ENCODE measurements around the gene OR2T8.

The OR2T8 gene, protein sequence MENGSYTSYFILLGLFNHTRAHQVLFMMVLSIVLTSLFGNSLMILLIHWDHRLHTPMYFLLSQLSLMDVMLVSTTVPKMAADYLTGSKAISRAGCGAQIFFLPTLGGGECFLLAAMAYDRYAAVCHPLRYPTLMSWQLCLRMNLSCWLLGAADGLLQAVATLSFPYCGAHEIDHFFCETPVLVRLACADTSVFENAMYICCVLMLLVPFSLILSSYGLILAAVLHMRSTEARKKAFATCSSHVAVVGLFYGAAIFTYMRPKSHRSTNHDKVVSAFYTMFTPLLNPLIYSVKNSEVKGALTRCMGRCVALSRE

DNA sequence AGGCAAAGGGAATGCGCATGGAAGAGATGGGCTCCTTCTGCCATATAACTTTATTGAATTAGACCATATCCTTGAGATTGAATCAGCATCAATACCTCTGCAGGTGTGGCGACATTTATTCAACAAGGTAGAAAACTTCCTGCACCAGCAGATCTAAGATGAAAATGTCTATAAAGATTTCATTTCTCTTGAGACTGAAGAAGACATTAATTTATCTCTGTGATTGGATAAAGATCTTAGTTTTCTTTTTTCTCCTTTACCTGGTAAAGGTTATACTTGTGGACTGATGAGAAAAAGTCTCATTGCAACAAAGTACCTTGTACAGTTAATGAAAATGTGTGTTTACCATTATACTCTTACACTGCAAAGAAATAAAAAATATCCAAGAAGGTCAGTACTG is at the start of gene OR2T8:
Gene OR2T8 (plus strand): TSS at position 301 of the 400 bp plus-strand sequence. CDS start 766 bp downstream, outside the sequence.
- Histone ChIP-seq H4K20me1 (ENCODE audit: insufficient read depth) (no peaks in the 10 kb centered on the region), H3K36me3 (ENCODE audit: insufficient read depth) (no peaks in the 10 kb centered on the region), H3K9ac (no peak within 1 kb of the TSS), H3K4me2 (no peak within 1 kb of the TSS), H2AFZ (ENCODE audit: low read depth) (no peak within 1 kb of the TSS), H3K27me3 (ENCODE audit: insufficient read depth, low read depth) (no peaks in the 10 kb centered on the region), H3K79me2 (ENCODE audit: insufficient read depth, low read depth) (no peaks in the 10 kb centered on the region), H3K4me1 (ENCODE audit: low read depth, poor library complexity, severe bottlenecking) (no peaks in the 10 kb centered on the region), H3K4me3 (IDR thresholded peaks at IDR 0.05; ENCODE audit: insufficient read depth, low read depth, low read length) (no peak within 1 kb of the TSS), H3K27ac (no peak within 1 kb of the TSS)
- TF ChIP-seq, protein P1, sequence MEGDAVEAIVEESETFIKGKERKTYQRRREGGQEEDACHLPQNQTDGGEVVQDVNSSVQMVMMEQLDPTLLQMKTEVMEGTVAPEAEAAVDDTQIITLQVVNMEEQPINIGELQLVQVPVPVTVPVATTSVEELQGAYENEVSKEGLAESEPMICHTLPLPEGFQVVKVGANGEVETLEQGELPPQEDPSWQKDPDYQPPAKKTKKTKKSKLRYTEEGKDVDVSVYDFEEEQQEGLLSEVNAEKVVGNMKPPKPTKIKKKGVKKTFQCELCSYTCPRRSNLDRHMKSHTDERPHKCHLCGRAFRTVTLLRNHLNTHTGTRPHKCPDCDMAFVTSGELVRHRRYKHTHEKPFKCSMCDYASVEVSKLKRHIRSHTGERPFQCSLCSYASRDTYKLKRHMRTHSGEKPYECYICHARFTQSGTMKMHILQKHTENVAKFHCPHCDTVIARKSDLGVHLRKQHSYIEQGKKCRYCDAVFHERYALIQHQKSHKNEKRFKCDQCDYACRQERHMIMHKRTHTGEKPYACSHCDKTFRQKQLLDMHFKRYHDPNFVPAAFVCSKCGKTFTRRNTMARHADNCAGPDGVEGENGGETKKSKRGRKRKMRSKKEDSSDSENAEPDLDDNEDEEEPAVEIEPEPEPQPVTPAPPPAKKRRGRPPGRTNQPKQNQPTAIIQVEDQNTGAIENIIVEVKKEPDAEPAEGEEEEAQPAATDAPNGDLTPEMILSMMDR (conservative IDR thresholded peaks at IDR 0.05; ENCODE audit: low read depth, low read length), result no peak

DNA sequence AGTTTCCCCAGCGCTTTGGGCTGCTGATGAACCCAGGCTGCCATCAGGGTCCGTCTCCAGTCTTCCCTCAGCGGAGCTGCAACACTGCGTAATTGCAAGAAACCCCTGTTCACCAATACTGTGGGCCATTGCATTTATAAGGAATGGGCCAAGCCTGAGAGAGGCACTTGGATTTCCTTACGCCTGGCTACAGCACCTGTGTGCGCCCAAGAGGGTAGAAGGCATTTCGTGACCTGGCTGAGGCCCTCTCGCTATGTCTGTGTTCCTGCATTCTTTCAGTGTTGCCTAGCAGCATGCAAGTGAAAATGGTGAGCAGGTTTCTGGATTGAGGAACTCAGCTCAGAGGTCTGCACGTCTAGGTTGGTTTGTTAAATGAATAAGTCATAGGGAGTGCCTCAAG is 36.7 kb upstream of the OR2T8 start:
- Histone ChIP-seq H2AFZ (ENCODE audit: low read depth) (no peak overlapping the region), H3K9ac (no peak overlapping the region)

DNA sequence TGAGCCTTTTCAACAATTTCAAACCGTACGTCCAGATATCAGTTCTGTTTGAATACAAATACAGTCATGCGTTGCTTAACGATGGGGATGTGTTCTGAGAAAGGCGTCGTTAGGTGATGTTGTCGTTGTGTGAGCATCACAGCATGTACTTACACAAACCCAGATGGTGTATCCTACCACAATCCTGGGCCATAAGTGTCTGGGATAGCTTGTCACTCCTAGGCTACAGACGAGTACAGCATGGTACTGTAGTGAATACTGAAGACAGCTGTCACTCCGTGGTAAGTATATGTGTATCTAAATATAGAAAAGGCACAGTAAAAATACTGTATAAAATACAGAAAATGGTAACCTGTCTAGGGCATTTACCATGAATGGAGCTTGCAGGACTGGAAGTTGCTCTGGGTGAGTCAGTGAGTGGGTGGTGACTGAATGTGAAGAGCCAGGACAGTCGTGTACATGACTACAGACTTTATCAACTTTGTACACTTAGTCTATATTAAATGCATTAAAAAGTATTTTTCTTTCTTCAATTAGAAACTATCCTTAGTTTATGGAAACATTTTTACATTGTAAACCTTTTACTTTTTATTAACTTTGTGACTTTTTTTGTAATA is 35.1 kb upstream of the OR2T8 start:
- Histone ChIP-seq H3K27ac (no peak overlapping the region), H3K9ac (no peak overlapping the region), H3K36me3 (ENCODE audit: insufficient read depth) (no peaks in the 10 kb centered on the region), H3K27me3 (ENCODE audit: insufficient read depth, low read depth) (no peaks in the 10 kb centered on the region), H2AFZ (ENCODE audit: low read depth) (no peak overlapping the region), H3K4me1 (ENCODE audit: low read depth, poor library complexity, severe bottlenecking) (no peaks in the 10 kb centered on the region), H3K4me3 (IDR thresholded peaks at IDR 0.05; ENCODE audit: insufficient read depth, low read depth, low read length) (no peak overlapping the region), H3K79me2 (ENCODE audit: insufficient read depth, low read depth) (no peaks in the 10 kb centered on the region), H3K4me2 (no peak overlapping the region), H4K20me1 (ENCODE audit: insufficient read depth) (no peaks in the 10 kb centered on the region)
- TF ChIP-seq, protein P1 (conservative IDR thresholded peaks at IDR 0.05; ENCODE audit: low read depth, low read length), result no peak

More for the DNA sequence above, 36.7 kb upstream of the OR2T8 start:
- Histone ChIP-seq H3K36me3 (ENCODE audit: insufficient read depth) (no peaks in the 10 kb centered on the region), H3K4me1 (ENCODE audit: low read depth, poor library complexity, severe bottlenecking) (no peaks in the 10 kb centered on the region), H3K4me2 (no peak overlapping the region), H3K4me3 (IDR thresholded peaks at IDR 0.05; ENCODE audit: insufficient read depth, low read depth, low read length) (no peak overlapping the region), H3K27me3 (ENCODE audit: insufficient read depth, low read depth) (no peaks in the 10 kb centered on the region), H3K79me2 (ENCODE audit: insufficient read depth, low read depth) (no peaks in the 10 kb centered on the region), H4K20me1 (ENCODE audit: insufficient read depth) (no peaks in the 10 kb centered on the region), H3K27ac (no peak overlapping the region)
- TF ChIP-seq, protein P1 (conservative IDR thresholded peaks at IDR 0.05; ENCODE audit: low read depth, low read length), result no peak

DNA sequence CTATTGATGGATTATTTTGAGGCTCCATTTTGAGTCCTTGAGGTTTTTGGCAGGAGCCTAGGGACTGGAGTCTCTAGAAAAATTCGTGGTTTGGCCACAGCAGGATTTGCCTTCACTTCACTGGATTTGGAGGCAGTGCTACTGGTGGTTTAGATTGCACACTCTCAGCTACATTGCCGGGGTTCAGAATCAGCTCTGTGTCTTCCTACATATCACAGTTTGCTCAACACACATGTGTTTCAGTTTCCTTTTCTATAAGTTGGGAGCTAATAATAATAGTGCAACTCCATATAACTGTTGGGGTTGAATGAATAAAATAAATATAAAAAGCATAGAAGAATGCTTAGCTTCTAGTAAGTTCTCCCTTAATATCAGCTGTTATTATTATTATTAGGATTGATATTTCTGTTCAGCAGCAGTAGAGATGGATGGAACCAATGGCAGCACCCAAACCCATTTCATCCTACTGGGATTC is 24.9 kb upstream of the OR2T8 start, which contains the start of gene OR2W3:
Gene OR2W3 (plus strand): TSS at position 425 of the 475 bp plus-strand sequence. CDS start 0 bp downstream, at position 425.
- Histone ChIP-seq H3K36me3 (ENCODE audit: insufficient read depth) (no peaks in the 10 kb centered on the region), H4K20me1 (ENCODE audit: insufficient read depth) (no peaks in the 10 kb centered on the region), H3K4me2 (no peak within 1 kb of the TSS), H3K27me3 (ENCODE audit: insufficient read depth, low read depth) (no peaks in the 10 kb centered on the region), H3K4me1 (ENCODE audit: low read depth, poor library complexity, severe bottlenecking) (no peaks in the 10 kb centered on the region), H3K4me3 (IDR thresholded peaks at IDR 0.05; ENCODE audit: insufficient read depth, low read depth, low read length) (no peak within 1 kb of the TSS), H3K79me2 (ENCODE audit: insufficient read depth, low read depth) (no peaks in the 10 kb centered on the region), H3K9ac (no peak within 1 kb of the TSS), H3K27ac (no peak within 1 kb of the TSS), H2AFZ (ENCODE audit: low read depth) (no peak within 1 kb of the TSS)
- TF ChIP-seq, protein P1 (conservative IDR thresholded peaks at IDR 0.05; ENCODE audit: low read depth, low read length), result no peak
